ENCODE data around the gene DNAH12. TPM values are rescaled to one million over a fixed set of nuclear protein-coding genes. Genes with fewer than 3 reads are reported as not detected.

The DNAH12 gene
- total and polyA plus RNA-seq, 2 experiments from 2014 or later, result not detected

- H3K4me1 Mint-ChIP-seq, result no peaks in the 10 kb centered on the region
- ATAC-seq, result peak; percentile 71
- H3K4me3 Mint-ChIP-seq, result no peak overlapping the region
- peak; percentile 31 for DNase-seq (ENCODE audit: low spot score)
- H3K27ac Mint-ChIP-seq, result no peak overlapping the region
- Histone ChIP-seq H3K79me2 (replicated peaks; ENCODE audit: insufficient read depth) (peaks cover 98% of the 10 kb centered on the region), H3K9me2 (ENCODE audit: insufficient read depth) (no peaks in the 10 kb centered on the region), H3K4me3 (no peak overlapping the region), H4K20me1 (replicated peaks; ENCODE audit: insufficient read depth) (peaks cover 70% of the 10 kb centered on the region), H3K4me1 (ENCODE audit: insufficient read depth) (no peaks in the 10 kb centered on the region), H3K4me2 (no peak overlapping the region), H3F3A (replicated peaks; ENCODE audit: low read depth) (no peaks in the 10 kb centered on the region), H3K27me3 (ENCODE audit: insufficient read depth) (no peaks in the 10 kb centered on the region), H2AFZ (no peak overlapping the region), H3K36me3 (ENCODE audit: insufficient read depth) (peaks cover 25% of the 10 kb centered on the region; the same call in 1 of the 2 replicates), H3K27ac (ENCODE audit: low read depth) (no peak overlapping the region)
- H3K36me3 Mint-ChIP-seq (ENCODE audit: low read depth), result peaks cover 41% of the 10 kb centered on the region
- TF ChIP-seq EZH2 (IDR thresholded peaks at IDR 0.05; ENCODE audit: low read depth, unreplicated experiment) (no peak), CTCF (conservative IDR thresholded peaks at IDR 0.05; ENCODE audit: low read depth in 2 of 2) (peak; percentile 26 to 40; a peak in 3 of 4 replicates), CREB1 (CRISPR knock-in tag; IDR thresholded peaks at IDR 0.05; ENCODE audit: low read depth) (no peak)
- no peaks in the 10 kb centered on the region for H3K9me3 Mint-ChIP-seq
- no peaks in the 10 kb centered on the region for H3K27me3 Mint-ChIP-seq (ENCODE audit: insufficient read depth, low read depth, poor library complexity)
These were observed 38.5 kb upstream of the DNAH12 start for GRCh38 chr3:57582474-57583168.

- Histone ChIP-seq H3K9me2 (ENCODE audit: insufficient read depth) (no peaks in the 10 kb centered on the region), H3K36me3 (ENCODE audit: insufficient read depth) (peaks cover 68% of the 10 kb centered on the region), H3F3A (replicated peaks; ENCODE audit: low read depth) (no peaks in the 10 kb centered on the region), H3K4me1 (ENCODE audit: insufficient read depth) (no peaks in the 10 kb centered on the region), H2AFZ (no peak overlapping the region), H3K4me2 (no peak overlapping the region), H3K4me3 (no peak overlapping the region), H3K79me2 (replicated peaks; ENCODE audit: insufficient read depth) (peaks cover 70% of the 10 kb centered on the region), H4K20me1 (replicated peaks; ENCODE audit: insufficient read depth) (peaks cover 51% of the 10 kb centered on the region), H3K27me3 (ENCODE audit: insufficient read depth) (no peaks in the 10 kb centered on the region), H3K27ac (ENCODE audit: low read depth) (peak overlapping the region; percentile 55; the same call in 1 of the 2 replicates)
- ATAC-seq, result no peak
- Mint-ChIP-seq H3K27ac (no peak overlapping the region), H3K27me3 (ENCODE audit: insufficient read depth, low read depth, poor library complexity) (no peaks in the 10 kb centered on the region), H3K36me3 (ENCODE audit: low read depth) (peaks cover 80% of the 10 kb centered on the region), H3K4me3 (no peak overlapping the region), H3K4me1 (no peaks in the 10 kb centered on the region), H3K9me3 (no peaks in the 10 kb centered on the region)
- DNase-seq (ENCODE audit: low spot score), result no peak
- TF ChIP-seq CTCF (conservative IDR thresholded peaks at IDR 0.05; ENCODE audit: low read depth in 2 of 2), result no peak
- TF ChIP-seq NANOG (IDR thresholded peaks at IDR 0.05; ENCODE audit: borderline replicate concordance), result no peak
- no peak for TF ChIP-seq STAT1 (IDR thresholded peaks at IDR 0.05; ENCODE audit: unreplicated experiment)
- no peak for TF ChIP-seq ETS1 (IDR thresholded peaks at IDR 0.05)
- TF ChIP-seq ZNF114 (CRISPR knock-in tag; IDR thresholded peaks at IDR 0.05), result no peak
- TF ChIP-seq REST (IDR thresholded peaks at IDR 0.05; ENCODE audit: unreplicated experiment), result no peak
- TF ChIP-seq POLR2AphosphoS5 (IDR thresholded peaks at IDR 0.05; ENCODE audit: low read depth), result no peak
- TF ChIP-seq JUNB (IDR thresholded peaks at IDR 0.05; ENCODE audit: unreplicated experiment), result no peak
These were observed 33.7 kb upstream of the DNAH12 start for GRCh38 chr3:57577801-57578200.

All from GM23338 (cell line).